Measurements from ENCODE around the gene OTUD7B.

DNA sequence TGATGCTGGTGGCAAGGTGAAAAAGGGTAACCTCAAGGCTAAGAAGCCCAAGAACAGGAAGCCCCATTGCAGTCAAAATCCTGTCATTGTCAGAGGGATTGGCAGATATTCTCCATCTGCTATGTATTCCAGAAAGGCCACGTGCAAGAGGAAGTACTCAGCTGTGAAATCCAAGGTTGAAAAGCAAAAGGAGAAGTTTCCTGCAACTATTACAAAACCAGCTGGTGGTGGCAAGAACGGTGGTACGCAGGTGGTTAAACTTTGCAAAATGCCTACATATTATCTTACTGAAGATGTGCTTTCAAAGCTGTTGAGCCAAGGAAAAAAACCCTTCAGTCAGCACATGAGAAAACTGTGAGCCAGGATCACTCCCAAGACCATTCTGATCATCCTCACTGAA lies 43.4 kb upstream of the OTUD7B start:
- TF ChIP-seq, protein P1, sequence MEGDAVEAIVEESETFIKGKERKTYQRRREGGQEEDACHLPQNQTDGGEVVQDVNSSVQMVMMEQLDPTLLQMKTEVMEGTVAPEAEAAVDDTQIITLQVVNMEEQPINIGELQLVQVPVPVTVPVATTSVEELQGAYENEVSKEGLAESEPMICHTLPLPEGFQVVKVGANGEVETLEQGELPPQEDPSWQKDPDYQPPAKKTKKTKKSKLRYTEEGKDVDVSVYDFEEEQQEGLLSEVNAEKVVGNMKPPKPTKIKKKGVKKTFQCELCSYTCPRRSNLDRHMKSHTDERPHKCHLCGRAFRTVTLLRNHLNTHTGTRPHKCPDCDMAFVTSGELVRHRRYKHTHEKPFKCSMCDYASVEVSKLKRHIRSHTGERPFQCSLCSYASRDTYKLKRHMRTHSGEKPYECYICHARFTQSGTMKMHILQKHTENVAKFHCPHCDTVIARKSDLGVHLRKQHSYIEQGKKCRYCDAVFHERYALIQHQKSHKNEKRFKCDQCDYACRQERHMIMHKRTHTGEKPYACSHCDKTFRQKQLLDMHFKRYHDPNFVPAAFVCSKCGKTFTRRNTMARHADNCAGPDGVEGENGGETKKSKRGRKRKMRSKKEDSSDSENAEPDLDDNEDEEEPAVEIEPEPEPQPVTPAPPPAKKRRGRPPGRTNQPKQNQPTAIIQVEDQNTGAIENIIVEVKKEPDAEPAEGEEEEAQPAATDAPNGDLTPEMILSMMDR (conservative IDR thresholded peaks at IDR 0.05; ENCODE audit: low read depth, low read length): no peak
- TF ChIP-seq EZH2 (IDR thresholded peaks at IDR 0.05; ENCODE audit: borderline replicate concordance, low read depth, low read length, poor library complexity, severe bottlenecking): no peak
